Activated naive CD4-positive, alpha-beta T cell treated with anti-CD3 and anti-CD28 coated beads, Interleukin-2, amount 50 U/mL, for 16 hours (primary cell): Measurements from ENCODE around the gene PFN1.
"Not testable (repeated sequence)": the region's sequence is repeated elsewhere in the genome, so short reads cannot be mapped to it uniquely, and the experiment has no call there.

Experiments used
- DNase-seq: peaks from one replicate; pipeline ENCODE4 v3.0.0-alpha.2; 2020

The PFN1 gene

DNA sequence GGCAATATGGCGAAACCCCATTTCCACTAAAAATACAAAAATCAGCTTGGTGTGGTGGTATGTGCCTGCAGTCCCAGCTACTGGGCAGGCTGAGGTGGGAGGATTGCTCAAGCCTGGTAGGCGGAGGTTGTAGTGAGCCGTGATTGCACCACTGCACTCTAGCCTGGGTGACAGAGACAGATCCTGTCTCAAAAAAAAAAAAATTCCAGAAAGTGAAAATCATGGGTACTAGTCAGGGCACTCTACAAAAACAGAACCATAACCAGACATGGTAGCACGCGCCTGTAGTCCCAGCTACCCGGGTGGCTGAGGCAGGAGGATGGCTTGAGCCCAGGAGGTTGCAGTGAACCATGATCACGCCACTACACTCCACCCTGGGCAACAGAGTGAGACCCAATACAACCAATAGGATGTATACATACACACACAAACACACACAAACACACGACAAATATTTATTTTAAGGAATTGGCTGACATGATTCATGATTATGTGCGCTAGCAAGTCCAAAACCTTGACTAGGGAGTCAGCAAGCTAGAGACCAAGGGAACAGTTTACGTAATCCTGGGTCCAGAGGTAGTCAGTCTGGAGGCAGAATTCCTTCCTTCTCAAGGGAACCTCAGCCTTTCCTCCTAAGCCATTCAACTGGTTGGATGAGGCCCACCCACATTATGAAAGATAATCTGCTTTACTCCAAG lies 27.8 kb downstream of the PFN1 start:
- no peak for DNase-seq

DNA sequence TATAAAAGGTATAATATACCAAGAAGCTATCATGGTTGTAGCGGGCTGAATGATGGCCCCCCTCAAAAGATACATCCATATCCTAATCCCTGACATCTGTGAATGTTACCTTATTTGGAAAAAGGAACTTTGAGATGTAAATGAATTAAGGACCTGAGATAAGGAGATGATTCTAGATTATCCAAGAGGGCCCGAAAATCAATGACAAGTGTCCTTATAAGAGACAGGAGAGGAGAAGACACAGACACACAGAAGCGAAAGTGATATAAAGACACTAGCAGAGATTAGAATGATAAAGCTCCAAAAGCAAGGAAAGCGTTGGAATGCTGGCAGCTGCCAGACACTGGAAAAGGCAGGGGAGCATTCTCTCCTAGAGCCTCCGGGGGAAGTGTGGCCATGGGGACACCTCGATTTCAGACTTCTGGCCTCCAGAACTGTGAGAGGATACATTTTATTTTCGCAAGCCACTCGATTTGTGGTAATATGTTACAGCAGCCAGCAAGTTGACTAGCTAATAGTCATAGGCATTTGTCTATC lies 28.8 kb downstream of the PFN1 start:
- DNase-seq: no peak

- not testable (repeated sequence) for DNase-seq
These were observed 33.8 kb downstream of the PFN1 start for GRCh38 chr17:4914551-4914950.

GRCh38 chr17:4913994-4914393 lies 34.3 kb downstream of the PFN1 start:
- no peak for DNase-seq

DNA sequence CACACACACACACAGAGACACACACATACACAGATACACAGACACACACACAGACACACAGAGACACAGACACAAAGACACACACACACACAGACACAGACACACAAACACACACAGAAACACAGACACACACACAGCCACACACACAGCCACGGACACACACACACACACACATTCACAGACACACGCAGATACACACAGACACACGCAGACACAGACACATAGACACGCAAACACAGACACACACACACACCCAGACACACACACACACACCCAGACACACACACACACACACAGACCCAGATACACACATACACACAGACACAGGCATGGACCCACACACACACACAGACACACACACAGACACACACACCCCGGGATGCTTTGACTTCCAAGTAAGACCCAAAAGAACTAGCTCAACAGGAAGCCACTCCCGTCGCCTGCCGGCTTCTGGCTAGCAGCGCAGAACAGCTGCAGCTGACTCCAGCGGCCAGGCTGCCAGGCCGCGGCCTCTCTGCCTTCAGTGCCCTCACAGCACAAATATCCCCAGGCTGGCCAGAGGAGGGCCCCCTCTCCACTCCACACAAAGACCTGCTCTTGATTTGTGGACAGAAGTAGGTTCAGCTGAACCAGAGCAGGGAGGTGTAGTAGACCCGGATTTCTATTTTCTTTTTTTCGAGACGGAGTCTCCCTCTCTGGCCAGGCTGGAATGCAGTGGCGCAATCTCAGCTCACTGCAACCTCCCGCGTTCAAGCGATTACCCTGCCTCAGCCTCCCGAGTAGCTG lies 39.4 kb downstream of the PFN1 start:
- peak; percentile 73 for DNase-seq

- DNase-seq: no peak
These were observed 40.0 kb downstream of the PFN1 start for GRCh38 chr17:4908301-4908700.

- DNase-seq: not testable (repeated sequence)
These were observed 41.7 kb downstream of the PFN1 start for GRCh38 chr17:4906642-4907041.

DNA sequence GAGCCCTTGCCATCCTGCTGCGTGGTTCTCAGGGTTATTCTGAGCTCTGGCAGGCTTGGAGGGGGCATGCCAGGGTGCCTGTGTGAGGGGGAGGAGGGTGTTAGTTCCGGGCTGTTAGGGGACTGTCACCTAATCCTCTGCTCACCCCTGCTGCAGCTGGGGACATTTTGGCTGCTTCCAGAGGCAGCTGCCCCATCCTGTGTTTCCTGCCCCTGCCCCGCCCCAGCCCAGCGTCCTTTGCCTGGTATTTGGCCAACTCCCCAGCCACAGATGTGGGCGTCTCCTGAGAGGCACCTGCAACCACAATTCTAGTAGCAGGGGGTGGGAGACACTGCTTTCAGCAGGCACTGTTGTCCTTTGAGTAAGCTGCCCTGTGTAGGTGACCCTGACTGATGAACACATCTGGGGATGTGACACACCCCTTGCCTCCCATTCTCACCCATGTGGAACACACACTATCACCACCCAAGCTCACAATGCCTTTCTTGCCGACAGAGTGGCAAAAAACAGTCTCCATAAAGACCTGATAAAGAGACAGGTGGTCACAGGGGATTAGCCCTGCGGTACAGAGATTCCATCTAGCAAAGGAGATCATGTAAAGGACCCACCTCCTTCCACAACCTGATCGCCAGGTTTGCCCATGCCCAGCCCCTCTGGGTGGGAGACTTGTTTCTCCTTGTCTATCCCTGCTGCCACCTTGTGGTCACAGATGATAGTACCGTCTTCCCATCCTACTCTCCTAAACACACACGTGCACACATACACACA lies 45.1 kb downstream of the PFN1 start, which contains the start of gene CHRNE:
TSS of gene CHRNE (minus strand) at position 48 of the 768 bp plus-strand sequence. CDS start at position 13, 35 bp downstream.
- DNase-seq: peak; percentile 76

- no peak for DNase-seq
These were observed 45.8 kb downstream of the PFN1 start for GRCh38 chr17:4902540-4902939.

DNA sequence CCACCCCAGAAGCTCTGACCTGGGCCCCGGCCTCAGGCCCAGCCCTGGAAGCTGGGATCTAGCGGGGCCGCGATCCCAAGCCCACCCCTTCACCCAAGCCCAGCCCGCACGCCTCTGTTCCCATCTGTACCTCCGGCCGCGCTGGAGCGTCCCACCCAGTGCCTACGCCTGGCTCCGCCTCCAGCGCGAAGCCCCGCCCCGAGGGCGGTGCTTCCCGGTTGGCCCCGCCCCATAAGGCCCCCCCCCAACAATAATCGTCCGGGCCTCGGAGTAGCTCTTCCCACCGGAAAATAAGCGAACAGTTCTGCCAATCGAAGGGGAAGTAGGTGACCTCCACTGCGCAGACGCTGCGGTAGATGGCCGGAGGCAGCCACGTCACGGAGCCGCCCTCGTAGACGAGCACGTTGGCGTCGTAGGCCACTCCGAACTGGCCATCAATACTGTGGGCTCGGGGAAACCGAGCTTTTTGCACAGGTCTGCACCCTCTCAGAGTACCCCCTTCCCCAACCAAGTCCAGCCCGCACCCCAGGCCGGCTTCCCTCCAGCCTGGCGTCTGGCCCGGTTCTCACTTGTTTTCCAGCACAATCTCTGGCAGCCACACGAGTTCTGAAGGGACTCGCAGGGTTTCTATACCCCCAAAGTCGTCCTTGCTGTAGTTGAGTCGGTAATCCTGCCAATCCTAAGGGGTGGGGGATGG lies 46.5 kb downstream of the PFN1 start:
- DNase-seq: no peak

- DNase-seq: no peak
These were observed 47.2 kb downstream of the PFN1 start for GRCh38 chr17:4901108-4901647.

- peak; percentile 54 for DNase-seq
These were observed 47.9 kb downstream of the PFN1 start for GRCh38 chr17:4900231-4901107.

DNA sequence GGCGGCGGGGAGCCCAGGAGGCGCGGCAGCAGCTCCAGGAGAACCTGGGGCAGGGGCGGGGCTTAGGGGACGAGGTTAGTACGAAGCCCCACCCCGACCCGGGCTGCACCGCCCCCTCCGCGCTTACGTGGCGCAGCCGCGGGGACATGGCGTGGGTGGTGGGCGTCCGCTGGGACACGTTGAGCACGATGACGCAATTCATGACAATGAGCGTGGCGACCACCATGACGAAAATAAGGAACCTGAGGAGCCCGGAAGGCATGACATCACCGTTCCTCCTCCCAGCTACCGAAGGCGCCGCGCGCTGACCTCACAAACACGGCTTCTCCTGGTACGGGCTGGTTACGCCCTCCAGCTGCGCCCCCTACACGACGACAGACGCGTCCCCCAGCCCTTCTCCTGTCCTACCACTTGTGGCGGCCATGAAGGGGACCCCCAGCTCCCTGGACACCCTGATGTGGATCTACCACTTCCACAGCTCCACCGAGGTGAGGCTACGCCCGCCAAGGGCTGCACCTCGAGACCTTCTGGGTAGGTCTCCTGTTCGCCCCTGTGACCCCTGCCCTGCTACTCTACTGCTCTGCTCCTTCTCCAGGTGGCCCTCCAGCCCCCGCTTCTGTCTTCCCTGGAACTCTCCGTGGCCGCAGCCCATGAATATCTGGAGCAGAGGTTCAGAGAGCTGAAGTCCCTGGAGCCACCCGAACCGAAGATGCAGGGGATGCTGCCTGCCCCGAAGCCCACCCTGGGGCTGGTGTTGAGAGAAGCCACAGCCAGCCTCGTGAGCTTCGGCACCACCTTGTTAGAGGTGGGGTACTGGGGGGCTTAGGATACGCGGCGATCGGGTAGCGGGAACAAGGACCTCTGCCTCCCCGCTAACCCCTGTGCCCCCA lies 48.7 kb downstream of the PFN1 start, which contains the start of gene C17orf107:
TSS of gene C17orf107 (plus strand) at position 196 of the 890 bp plus-strand sequence. CDS start at position 423, 227 bp downstream.
- DNase-seq: peak; percentile 98

DNA sequence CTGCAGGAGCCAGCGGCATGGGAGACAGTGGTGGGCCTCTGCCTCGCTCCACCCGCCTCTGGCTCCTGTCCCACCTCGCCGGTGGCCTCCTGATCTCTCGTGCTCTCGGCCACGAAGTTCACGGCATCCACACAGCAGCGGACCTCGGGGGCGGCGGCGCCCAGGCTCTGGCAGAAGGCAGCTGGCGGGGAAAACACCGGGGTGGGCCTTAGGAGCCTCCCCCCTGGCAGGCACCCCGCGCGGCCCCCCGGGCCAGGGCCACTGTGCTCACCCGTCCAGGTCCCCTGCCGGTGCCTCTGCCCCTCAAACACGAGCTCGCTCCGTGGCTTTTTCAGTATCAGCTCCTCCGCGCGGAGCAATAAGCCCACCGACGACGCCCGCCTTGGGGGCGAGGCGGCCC lies 49.4 kb downstream of the PFN1 start:
- DNase-seq: no peak

DNA sequence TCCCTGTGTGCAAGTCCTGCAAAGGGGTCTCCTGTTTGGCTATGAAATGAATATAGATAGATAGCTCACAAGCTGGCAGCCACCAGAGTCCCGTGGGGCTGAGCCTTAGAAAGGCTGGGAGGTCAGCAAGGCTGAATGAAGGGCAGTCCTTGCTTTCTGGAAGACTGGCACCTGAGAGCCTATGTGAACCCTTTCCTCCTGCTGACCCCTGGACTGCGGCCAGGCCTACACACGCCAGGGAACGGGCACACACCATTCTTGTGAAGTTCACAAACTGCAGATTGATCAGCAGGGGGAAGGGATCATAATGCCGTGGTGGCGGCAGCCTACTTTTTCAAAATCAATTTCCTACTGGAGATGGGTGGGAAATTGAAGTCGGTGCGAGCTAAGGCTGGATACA lies 50.0 kb downstream of the PFN1 start:
- no peak for DNase-seq

DNA sequence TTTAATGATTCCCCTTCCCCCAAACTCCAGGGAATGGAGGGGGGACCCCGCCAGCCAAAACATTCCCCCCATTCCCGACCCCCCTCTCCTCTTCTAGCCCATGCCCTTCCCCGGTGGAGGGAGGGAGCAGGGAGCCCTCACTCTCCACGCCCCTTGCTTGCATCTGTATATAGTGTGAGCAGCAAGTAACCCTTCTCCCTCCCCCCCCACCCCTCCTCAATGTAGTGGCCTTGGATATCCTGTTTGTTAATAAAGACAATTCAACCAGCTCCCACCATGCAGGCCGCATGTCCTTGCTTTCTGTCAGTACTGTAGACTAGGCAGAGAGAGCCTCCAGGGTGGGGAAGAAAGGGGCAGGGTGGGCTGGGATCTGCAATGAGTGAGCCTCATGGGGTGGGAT lies 50.5 kb downstream of the PFN1 start:
- DNase-seq: no peak

- no peak for DNase-seq
These were observed 51.1 kb downstream of the PFN1 start for GRCh38 chr17:4897198-4897687.

- DNase-seq: no peak
These were observed 51.8 kb downstream of the PFN1 start for GRCh38 chr17:4896332-4897197.
